Breast epithelium (tissue), 4 donors: Measurements from ENCODE around the gene ADSS2. TPM values are rescaled to one million over a fixed set of nuclear protein-coding genes. Genes with fewer than 3 reads are reported as not detected.

Experiments used
- DNase-seq, 2 donors: peaks; one replicate each; pipeline ENCODE4 v3.0.0-alpha.2; 2019; ENCODE audit warnings: low spot score in 2 of 2
- H3K27ac ChIP-seq, 2 donors: fragments of 200-600 bp; sonication (generic) in 1 of 2; one replicate each; pipeline ENCODE4 v1.5.1; 2016 to 2019; ENCODE audit warnings: mild to moderate bottlenecking in 1 of 2
- H3K27me3 ChIP-seq, 2 donors: fragments of 200-600 bp; sonication (generic) in 1 of 2; one replicate each; pipeline versions ENCODE4 v1.5.1 to v1.6.0; 2017 to 2019; ENCODE audit warnings: control low read depth in 1 of 2, mild to moderate bottlenecking in 1 of 2
- H3K36me3 ChIP-seq: fragments of 200-600 bp; one replicate; pipeline ENCODE4 v1.5.1; 2019
- H3K4me1 ChIP-seq, 2 donors: fragments of 200-600 bp; sonication (generic); one replicate each; pipeline ENCODE4 v1.5.1; 2016 to 2019; ENCODE audit warnings: control low read depth in 1 of 2
- H3K4me3 ChIP-seq, 3 donors: fragments of 200-600 bp; sonication (generic); 1 replicate in 2 of 3; 2 replicates in 1 of 3; pipeline ENCODE4 v1.5.1; 2016 to 2019; ENCODE audit warnings: mild to moderate bottlenecking in 3 of 3, moderate library complexity in 2 of 3
- H3K9me3 ChIP-seq, 2 donors: fragments of 200-600 bp; sonication (generic) in 1 of 2; one replicate each; pipeline ENCODE4 v1.5.1; 2016 to 2019; ENCODE audit warnings: control low read depth in 1 of 2
- CTCF ChIP-seq, 3 donors: fragments of 450-650 bp; IDR thresholded peaks; one replicate each; pipeline ENCODE4 v1.5.1; 2016 to 2017; ENCODE audit warnings: antibody characterized with exemption in 3 of 3, mild to moderate bottlenecking in 3 of 3, moderate library complexity in 3 of 3
- POLR2A ChIP-seq: fragments of 450-650 bp; IDR thresholded peaks from one replicate; pipeline ENCODE4 v1.6.1; 2016; ENCODE audit warnings: antibody characterized with exemption, mild to moderate bottlenecking, moderate library complexity
- POLR2AphosphoS5 ChIP-seq, 3 donors: sonication (generic); formaldehyde crosslinking; IDR thresholded peaks; one replicate each; pipeline ENCODE4 v1.6.1; 2017; ENCODE audit warnings: antibody characterized with exemption in 3 of 3
- intact Hi-C: fragments of 100-400 bp; cut with DNase I; formaldehyde crosslinking; loops from one replicate; pipeline ENCODE4 v1.15.1; 2023; ENCODE audit warnings: low total_unique reads
- total RNA-seq, 3 donors: library from RNA; depleted of rRNA; stranded (reverse); fragments of >200 nt; gene quantifications; one replicate each; pipeline ENCODE4 v1.1.0, GENCODE V29; 2016

Gene ADSS2
- total RNA-seq, 3 donors from 2014 or later: 26.9 to 66.6 (median 52.8) TPM

- Histone ChIP-seq H3K27ac (no peak overlapping the region), H3K4me3 (no peak overlapping the region), H3K9me3 (no peaks in the 10 kb centered on the region), H3K36me3 (no peaks in the 10 kb centered on the region), H3K4me1 (peaks cover 12 to 22% of the 10 kb centered on the region in 2 donors), H3K27me3 (no peaks in the 10 kb centered on the region)
- TF ChIP-seq POLR2A: no peak
- no peak for TF ChIP-seq POLR2AphosphoS5 (IDR thresholded peaks at IDR 0.05)
- no peak for TF ChIP-seq CTCF (IDR thresholded peaks at IDR 0.05)
- no peak for DNase-seq
- intact Hi-C loops: no loop called here
Measured at GRCh38 chr1:244448279-244449036, 3.3 kb downstream of the ADSS2 start.

GRCh38 chr1:244447552-244447951 lies 4.2 kb downstream of the ADSS2 start:
- DNase-seq: no peak
- Histone ChIP-seq H3K36me3 (no peaks in the 10 kb centered on the region), H3K4me3 (no peak overlapping the region), H3K4me1 (peaks cover 12 to 22% of the 10 kb centered on the region in 2 donors), H3K9me3 (no peaks in the 10 kb centered on the region), H3K27ac (no peak overlapping the region), H3K27me3 (no peaks in the 10 kb centered on the region)
- intact Hi-C loops: no loop called here
- TF ChIP-seq POLR2AphosphoS5 (IDR thresholded peaks at IDR 0.05) (no peak), POLR2A (no peak), CTCF (IDR thresholded peaks at IDR 0.05) (no peak)

DNA sequence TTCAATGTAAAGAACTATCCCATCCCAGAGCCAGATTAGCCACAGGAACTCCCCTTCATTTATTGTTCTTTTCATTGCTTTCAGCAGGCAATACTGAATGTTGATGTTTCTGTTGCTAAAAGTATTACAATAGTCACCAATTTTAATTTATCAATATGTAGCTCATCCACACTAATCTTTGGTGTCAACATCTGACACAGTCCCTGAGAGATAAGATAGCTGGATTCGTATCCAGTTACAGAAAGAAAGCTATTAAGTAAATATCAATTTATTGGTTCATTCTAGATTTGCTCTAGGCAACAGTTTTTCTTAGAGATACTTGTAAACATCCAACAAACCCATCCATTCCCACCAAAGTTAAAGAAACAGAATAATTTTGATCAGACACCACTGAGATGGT lies 4.7 kb downstream of the ADSS2 start:
- H3K27ac ChIP-seq: no peak overlapping the region
- no peak overlapping the region for H3K4me3 ChIP-seq
- no peaks in the 10 kb centered on the region for H3K36me3 ChIP-seq
- no peak for TF ChIP-seq CTCF (IDR thresholded peaks at IDR 0.05)
- TF ChIP-seq POLR2A: no peak
- no peak for TF ChIP-seq POLR2AphosphoS5 (IDR thresholded peaks at IDR 0.05)
- no peaks in the 10 kb centered on the region for H3K27me3 ChIP-seq
- peaks cover 12 to 22% of the 10 kb centered on the region in 2 donors for H3K4me1 ChIP-seq
- no peaks in the 10 kb centered on the region for H3K9me3 ChIP-seq
- no peak for DNase-seq
- intact Hi-C loops: no loop called here

GRCh38 chr1:244445320-244446181 lies 6.2 kb downstream of the ADSS2 start:
- H3K9me3 ChIP-seq: no peaks in the 10 kb centered on the region
- H3K27ac ChIP-seq: peak overlapping the region; percentile 50 to 54
- intact Hi-C loops: no loop called here
- H3K27me3 ChIP-seq: no peaks in the 10 kb centered on the region
- H3K36me3 ChIP-seq: no peaks in the 10 kb centered on the region
- no peak overlapping the region for H3K4me3 ChIP-seq
- no peak for DNase-seq
- H3K4me1 ChIP-seq: peaks cover 12 to 22% of the 10 kb centered on the region in 2 donors
- TF ChIP-seq CTCF (IDR thresholded peaks at IDR 0.05): no peak
- no peak for TF ChIP-seq POLR2AphosphoS5 (IDR thresholded peaks at IDR 0.05)
- TF ChIP-seq POLR2A: no peak

DNA sequence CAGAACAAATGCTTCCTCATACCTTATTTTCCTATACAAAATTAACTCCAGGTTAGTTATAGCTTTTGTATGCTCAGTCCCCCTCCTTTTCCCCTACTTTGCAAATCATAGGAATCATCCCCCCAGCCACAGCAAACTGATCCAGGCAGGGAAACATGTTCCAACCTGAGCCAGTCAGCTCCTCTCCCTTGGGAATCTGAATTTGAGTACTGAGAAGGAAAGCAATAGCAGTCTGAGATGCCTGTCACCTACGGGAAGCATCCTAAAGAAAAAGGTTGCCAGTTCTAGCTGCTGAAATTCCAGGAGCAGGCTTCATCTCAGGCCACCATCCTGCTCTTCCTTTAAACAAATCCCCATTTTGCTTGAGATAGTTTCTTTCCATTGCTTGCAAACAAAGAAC lies 6.9 kb downstream of the ADSS2 start:
- no peak for TF ChIP-seq POLR2A
- no peak for TF ChIP-seq CTCF (IDR thresholded peaks at IDR 0.05)
- TF ChIP-seq POLR2AphosphoS5 (IDR thresholded peaks at IDR 0.05): no peak

More for the DNA sequence above, 6.9 kb downstream of the ADSS2 start:
- Histone ChIP-seq H3K4me3 (no peak overlapping the region), H3K9me3 (no peaks in the 10 kb centered on the region), H3K36me3 (no peaks in the 10 kb centered on the region), H3K27me3 (no peaks in the 10 kb centered on the region), H3K27ac (peak overlapping the region; percentile 21 to 54), H3K4me1 (peaks cover 7 to 15% of the 10 kb centered on the region in 2 donors)
- no peak for DNase-seq
- intact Hi-C loops: loop anchor here (5.0 kb wide), 1 partner anchor 507 kb away; no protein-coding TSS in a partner anchor
